ENCODE results near the gene VSTM2B. TPM values are rescaled to one million over a fixed set of nuclear protein-coding genes. Genes with fewer than 3 reads are reported as not detected.
"Not testable (repeated sequence)": the region's sequence is repeated elsewhere in the genome, so short reads cannot be mapped to it uniquely, and the experiment has no call there.

Gene VSTM2B
- total and polyA plus RNA-seq, 4 donors, result not detected

- intact Hi-C loops (cut with DNase I), result no loop called here
- Histone ChIP-seq H3K27me3 (ENCODE audit: control insufficient read depth in 1 of 2, insufficient read depth in 2 of 2, low read length in 1 of 2) (no peaks in the 10 kb centered on the region), H3K4me3 (ENCODE audit: low read length in 2 of 2) (no peak overlapping the region), H3K4me1 (ENCODE audit: control insufficient read depth in 1 of 2, insufficient read depth in 2 of 2, low read length in 2 of 2) (no peaks in the 10 kb centered on the region), H3K9me3 (ENCODE audit: control insufficient read depth, low read length) (peaks cover 1% of the 10 kb centered on the region), H3K36me3 (ENCODE audit: control insufficient read depth in 1 of 2, insufficient read depth in 2 of 2, low read length in 1 of 2) (no peaks in the 10 kb centered on the region), H3K27ac (ENCODE audit: low read depth in 1 of 2, low read length in 2 of 2) (no peak overlapping the region)
- no peak for ATAC-seq (ENCODE audit: low FRiP score)
- WGBS, 2 donors, result 64 to 65% methylated on average over 6 of the region's 6 CpGs
- peak; percentile 16 to 21 for DNase-seq
Observed at GRCh38 chr19:29483944-29484581, 41.7 kb upstream of the VSTM2B start.

GRCh38 chr19:29484876-29485275 is 40.9 kb upstream of the VSTM2B start:
- Histone ChIP-seq H3K27ac (ENCODE audit: low read depth in 1 of 2, low read length in 2 of 2) (no peak overlapping the region), H3K9me3 (ENCODE audit: control insufficient read depth, low read length) (peaks cover 1% of the 10 kb centered on the region), H3K27me3 (ENCODE audit: control insufficient read depth in 1 of 2, insufficient read depth in 2 of 2, low read length in 1 of 2) (no peaks in the 10 kb centered on the region), H3K4me3 (ENCODE audit: low read length in 2 of 2) (no peak overlapping the region), H3K4me1 (ENCODE audit: control insufficient read depth in 1 of 2, insufficient read depth in 2 of 2, low read length in 2 of 2) (no peaks in the 10 kb centered on the region), H3K36me3 (ENCODE audit: control insufficient read depth in 1 of 2, insufficient read depth in 2 of 2, low read length in 1 of 2) (no peaks in the 10 kb centered on the region)
- no peak for ATAC-seq (ENCODE audit: low FRiP score)
- DNase-seq, result no peak
- WGBS, 2 donors, result 55 to 61% methylated on average over 6 of the region's 6 CpGs
- intact Hi-C loops (cut with DNase I), result no loop called here

- ATAC-seq (ENCODE audit: low FRiP score), result no peak
- H3K36me3 ChIP-seq (ENCODE audit: control insufficient read depth in 1 of 2, insufficient read depth in 2 of 2, low read length in 1 of 2), result no peaks in the 10 kb centered on the region
- H3K4me1 ChIP-seq (ENCODE audit: control insufficient read depth in 1 of 2, insufficient read depth in 2 of 2, low read length in 2 of 2), result no peaks in the 10 kb centered on the region
- H3K27me3 ChIP-seq (ENCODE audit: control insufficient read depth in 1 of 2, insufficient read depth in 2 of 2, low read length in 1 of 2), result no peaks in the 10 kb centered on the region
- intact Hi-C loops (cut with DNase I), result no loop called here
- no peak overlapping the region for H3K27ac ChIP-seq (ENCODE audit: low read depth in 1 of 2, low read length in 2 of 2)
- H3K9me3 ChIP-seq (ENCODE audit: control insufficient read depth, low read length), result peaks cover 1% of the 10 kb centered on the region
- DNase-seq, result peak; percentile 15 to 24
- 75 to 84% methylated on average over 7 of the region's 7 CpGs for WGBS, 2 donors
- H3K4me3 ChIP-seq (ENCODE audit: low read length in 2 of 2), result no peak overlapping the region
Observed at GRCh38 chr19:29485293-29485692, 40.5 kb upstream of the VSTM2B start.

- H3K27me3 ChIP-seq (ENCODE audit: control insufficient read depth in 1 of 2, insufficient read depth in 2 of 2, low read length in 1 of 2), result not testable (repeated sequence)
Observed at GRCh38 chr19:29486961-29487360, 38.8 kb upstream of the VSTM2B start.

GRCh38 chr19:29487432-29487831 is 38.4 kb upstream of the VSTM2B start:
- intact Hi-C loops (cut with DNase I), result no loop called here
- no peaks in the 10 kb centered on the region for H3K9me3 ChIP-seq (ENCODE audit: control insufficient read depth, low read length)
- ATAC-seq (ENCODE audit: low FRiP score) (no peak), DNase-seq (peak; percentile 20)
- no peaks in the 10 kb centered on the region for H3K36me3 ChIP-seq (ENCODE audit: control insufficient read depth in 1 of 2, insufficient read depth in 2 of 2, low read length in 1 of 2)
- H3K4me1 ChIP-seq (ENCODE audit: control insufficient read depth in 1 of 2, insufficient read depth in 2 of 2, low read length in 2 of 2), result no peaks in the 10 kb centered on the region
- H3K4me3 ChIP-seq (ENCODE audit: low read length in 2 of 2), result no peak overlapping the region
- H3K27ac ChIP-seq (ENCODE audit: low read depth in 1 of 2, low read length in 2 of 2), result no peak overlapping the region
- no peaks in the 10 kb centered on the region for H3K27me3 ChIP-seq (ENCODE audit: control insufficient read depth in 1 of 2, insufficient read depth in 2 of 2, low read length in 1 of 2)
- WGBS, 2 donors, result 67 to 79% methylated on average over 7 of the region's 7 CpGs

More at GRCh38 chr19:29486961-29487360, 38.8 kb upstream of the VSTM2B start:
- H3K4me3 ChIP-seq (ENCODE audit: low read length in 2 of 2); H3K4me1 ChIP-seq (ENCODE audit: control insufficient read depth in 1 of 2, insufficient read depth in 2 of 2, low read length in 2 of 2); H3K27ac ChIP-seq (ENCODE audit: low read depth in 1 of 2, low read length in 2 of 2); ATAC-seq (ENCODE audit: low FRiP score); intact Hi-C loops (cut with DNase I); H3K9me3 ChIP-seq (ENCODE audit: control insufficient read depth, low read length); H3K36me3 ChIP-seq (ENCODE audit: control insufficient read depth in 1 of 2, insufficient read depth in 2 of 2, low read length in 1 of 2): not testable (repeated sequence)
- DNase-seq, result peak in 1 of 2 donors; percentile 47
- WGBS, 2 donors, result 86 to 88% methylated on average over 9 of the region's 9 CpGs

GRCh38 chr19:29488316-29488715 is 37.5 kb upstream of the VSTM2B start:
- WGBS, 2 donors, result 73 to 77% methylated on average over 5 of the region's 5 CpGs
- no peak for ATAC-seq (ENCODE audit: low FRiP score)
- Histone ChIP-seq H3K4me1 (ENCODE audit: control insufficient read depth in 1 of 2, insufficient read depth in 2 of 2, low read length in 2 of 2) (no peaks in the 10 kb centered on the region), H3K27me3 (ENCODE audit: control insufficient read depth in 1 of 2, insufficient read depth in 2 of 2, low read length in 1 of 2) (no peaks in the 10 kb centered on the region), H3K9me3 (ENCODE audit: control insufficient read depth, low read length) (no peaks in the 10 kb centered on the region), H3K4me3 (ENCODE audit: low read length in 2 of 2) (no peak overlapping the region), H3K27ac (ENCODE audit: low read depth in 1 of 2, low read length in 2 of 2) (no peak overlapping the region), H3K36me3 (ENCODE audit: control insufficient read depth in 1 of 2, insufficient read depth in 2 of 2, low read length in 1 of 2) (no peaks in the 10 kb centered on the region)
- peak in 1 of 2 donors; percentile 1 for DNase-seq
- intact Hi-C loops (cut with DNase I), result no loop called here

- DNase-seq, result peak in 1 of 2 donors; percentile 35
- no peaks in the 10 kb centered on the region for H3K4me1 ChIP-seq (ENCODE audit: control insufficient read depth in 1 of 2, insufficient read depth in 2 of 2, low read length in 2 of 2)
- no peak overlapping the region for H3K27ac ChIP-seq (ENCODE audit: low read depth in 1 of 2, low read length in 2 of 2)
- intact Hi-C loops (cut with DNase I), result no loop called here
- ATAC-seq (ENCODE audit: low FRiP score), result no peak
- WGBS, 2 donors, result 67 to 73% methylated on average over 16 of the region's 16 CpGs
- no peaks in the 10 kb centered on the region for H3K27me3 ChIP-seq (ENCODE audit: control insufficient read depth in 1 of 2, insufficient read depth in 2 of 2, low read length in 1 of 2)
- no peak overlapping the region for H3K4me3 ChIP-seq (ENCODE audit: low read length in 2 of 2)
- H3K9me3 ChIP-seq (ENCODE audit: control insufficient read depth, low read length), result no peaks in the 10 kb centered on the region
- H3K36me3 ChIP-seq (ENCODE audit: control insufficient read depth in 1 of 2, insufficient read depth in 2 of 2, low read length in 1 of 2), result no peaks in the 10 kb centered on the region
Observed at GRCh38 chr19:29489172-29489951, 36.4 kb upstream of the VSTM2B start.

- Histone ChIP-seq H3K36me3 (ENCODE audit: control insufficient read depth in 1 of 2, insufficient read depth in 2 of 2, low read length in 1 of 2) (no peaks in the 10 kb centered on the region), H3K4me3 (ENCODE audit: low read length in 2 of 2) (no peak overlapping the region), H3K27me3 (ENCODE audit: control insufficient read depth in 1 of 2, insufficient read depth in 2 of 2, low read length in 1 of 2) (no peaks in the 10 kb centered on the region), H3K4me1 (ENCODE audit: control insufficient read depth in 1 of 2, insufficient read depth in 2 of 2, low read length in 2 of 2) (no peaks in the 10 kb centered on the region), H3K9me3 (ENCODE audit: control insufficient read depth, low read length) (no peaks in the 10 kb centered on the region), H3K27ac (ENCODE audit: low read depth in 1 of 2, low read length in 2 of 2) (no peak overlapping the region)
- intact Hi-C loops (cut with DNase I), result no loop called here
- 68 to 76% methylated on average over 3 of the region's 3 CpGs for WGBS, 2 donors
- no peak for DNase-seq
- no peak for ATAC-seq (ENCODE audit: low FRiP score)
Observed at GRCh38 chr19:29491491-29491890, 34.3 kb upstream of the VSTM2B start.

Data from aorta (tissue), 5 donors.